Activated CD4-positive, alpha-beta T cell treated with anti-CD3 and anti-CD28 coated beads, Interleukin-2, amount 50 U/mL, for 16 hours (primary cell): Measurements from ENCODE around the gene SHISAL1.
"Not testable (repeated sequence)": the region's sequence is repeated elsewhere in the genome, so short reads cannot be mapped to it uniquely, and the experiment has no call there.

Experiments used
- DNase-seq: peaks from one replicate; pipeline ENCODE4 v3.0.0-alpha.2; 2020

Gene SHISAL1

GRCh38 chr22:44256556-44257485 lies 55.9 kb downstream of the SHISAL1 start:
- DNase-seq = no peak

- no peak for DNase-seq
These were observed 56.7 kb downstream of the SHISAL1 start for GRCh38 chr22:44256085-44256484.

- no peak for DNase-seq
These were observed 57.9 kb downstream of the SHISAL1 start for GRCh38 chr22:44254811-44255210.

- DNase-seq = no peak
These were observed 63.2 kb downstream of the SHISAL1 start for GRCh38 chr22:44249376-44250147.

GRCh38 chr22:44248926-44249325 lies 63.8 kb downstream of the SHISAL1 start:
- DNase-seq = no peak

- no peak for DNase-seq
These were observed 64.5 kb downstream of the SHISAL1 start for GRCh38 chr22:44247923-44248892.

GRCh38 chr22:44247346-44247745 lies 65.4 kb downstream of the SHISAL1 start:
- DNase-seq = no peak

- no peak for DNase-seq
These were observed 66.0 kb downstream of the SHISAL1 start for GRCh38 chr22:44246615-44247326.

- no peak for DNase-seq
These were observed 66.9 kb downstream of the SHISAL1 start for GRCh38 chr22:44245867-44246266.

- DNase-seq = no peak
These were observed 67.3 kb downstream of the SHISAL1 start for GRCh38 chr22:44245438-44245837.

- no peak for DNase-seq
These were observed 68.4 kb downstream of the SHISAL1 start for GRCh38 chr22:44244265-44244822.

GRCh38 chr22:44243761-44244160 lies 69.0 kb downstream of the SHISAL1 start:
- no peak for DNase-seq

GRCh38 chr22:44242946-44243724 lies 69.6 kb downstream of the SHISAL1 start:
- DNase-seq = no peak

GRCh38 chr22:44241121-44241520 lies 71.6 kb downstream of the SHISAL1 start:
- DNase-seq = not testable (repeated sequence)

GRCh38 chr22:44237290-44237689 lies 75.5 kb downstream of the SHISAL1 start:
- no peak for DNase-seq

GRCh38 chr22:44234372-44234771 lies 78.4 kb downstream of the SHISAL1 start:
- DNase-seq = not testable (repeated sequence)

- DNase-seq = no peak
These were observed 81.5 kb downstream of the SHISAL1 start for GRCh38 chr22:44231233-44231632.

- DNase-seq = no peak
These were observed 82.9 kb downstream of the SHISAL1 start for GRCh38 chr22:44229809-44230208.

- no peak for DNase-seq
These were observed 83.4 kb downstream of the SHISAL1 start for GRCh38 chr22:44229331-44229730.

- no peak for DNase-seq
These were observed 86.9 kb downstream of the SHISAL1 start for GRCh38 chr22:44225812-44226211.
